SK-N-SH treated with all-trans-retinoic acid at 6 μM for 48 hours (cell line): Measurements from ENCODE around the gene SYNE4.

Experiments used
- ATAC-seq: fragments of 200-7000 bp; cut with Tn5 transposase; 3 replicates; pipeline ENCODE4 v1.9.1; 2020; ENCODE audit warnings: mild to moderate bottlenecking, moderate library complexity
- ARNTL ChIP-seq: fragments of 450-650 bp; formaldehyde crosslinking; IDR thresholded peaks from 2 replicates; pipeline ENCODE4 v1.5.0; 2020; ENCODE audit warnings: low read depth, mild to moderate bottlenecking, moderate library complexity, borderline replicate concordance
- BACH2 ChIP-seq: fragments of 250-450 bp; sonication (Bioruptor Pico); IDR thresholded peaks from 2 replicates; pipeline ENCODE4 v1.9.0; 2021; ENCODE audit warnings: mild to moderate bottlenecking, borderline replicate concordance
- CREB5 ChIP-seq: fragments of 250-450 bp; sonication (Bioruptor Pico); IDR thresholded peaks from 2 replicates; pipeline ENCODE4 v1.5.1; 2020; ENCODE audit warnings: low read depth, mild to moderate bottlenecking, moderate library complexity
- CSDC2 ChIP-seq: fragments of 250-450 bp; sonication (Bioruptor Pico); IDR thresholded peaks from 2 replicates; pipeline ENCODE4 v1.5.0; 2020; ENCODE audit warnings: mild to moderate bottlenecking, moderate library complexity
- ESRRG ChIP-seq: fragments of 250-450 bp; sonication (Bioruptor Pico); IDR thresholded peaks from 2 replicates; pipeline ENCODE4 v1.6.1; 2021; ENCODE audit warnings: mild to moderate bottlenecking
- ISL1 ChIP-seq: fragments of 250-450 bp; sonication (Bioruptor Pico); IDR thresholded peaks from 2 replicates; pipeline ENCODE4 v2.1.2; 2022; ENCODE audit warnings: mild to moderate bottlenecking, moderate library complexity
- OSR1 ChIP-seq: fragments of 250-450 bp; sonication (Bioruptor Pico); IDR thresholded peaks from 2 replicates; pipeline ENCODE4 v1.8.0; 2022; ENCODE audit warnings: moderate library complexity, mild to moderate bottlenecking, inconsistent platforms
- PATZ1 ChIP-seq: fragments of 250-450 bp; sonication (Bioruptor Pico); IDR thresholded peaks from 2 replicates; pipeline ENCODE4 v1.8.0; 2020; ENCODE audit warnings: mild to moderate bottlenecking, moderate library complexity, borderline replicate concordance
- POU6F1 ChIP-seq: fragments of 250-450 bp; sonication (Bioruptor Pico); IDR thresholded peaks from 2 replicates; pipeline ENCODE4 v1.8.0; 2021; ENCODE audit warnings: low read depth, mild to moderate bottlenecking, moderate library complexity, borderline replicate concordance
- PPARA ChIP-seq: fragments of 250-450 bp; sonication (Bioruptor Pico); IDR thresholded peaks from 2 replicates; pipeline ENCODE4 v1.5.0; 2020; ENCODE audit warnings: mild to moderate bottlenecking, borderline replicate concordance
- RARB ChIP-seq: fragments of 250-450 bp; sonication (Bioruptor Pico); IDR thresholded peaks from 2 replicates; pipeline ENCODE4 v1.8.0; 2021; ENCODE audit warnings: mild to moderate bottlenecking, moderate library complexity
- SNAI2 ChIP-seq: fragments of 250-450 bp; sonication (Bioruptor Pico); IDR thresholded peaks from 2 replicates; pipeline ENCODE4 v1.5.0; 2020; ENCODE audit warnings: mild to moderate bottlenecking, moderate library complexity
- TCF4 ChIP-seq: fragments of 250-450 bp; sonication (Bioruptor Pico); IDR thresholded peaks from 2 replicates; pipeline ENCODE4 v1.8.0; 2021; ENCODE audit warnings: mild to moderate bottlenecking, moderate library complexity, borderline replicate concordance
- TOX ChIP-seq: fragments of 250-450 bp; sonication (Bioruptor Pico); IDR thresholded peaks from 2 replicates; pipeline ENCODE4 v1.8.0; 2021; ENCODE audit warnings: mild to moderate bottlenecking, moderate library complexity, borderline replicate concordance
- TSHZ2 ChIP-seq: fragments of 250-450 bp; sonication (Bioruptor Pico); IDR thresholded peaks from 2 replicates; pipeline ENCODE4 v1.5.0; 2020; ENCODE audit warnings: mild to moderate bottlenecking, moderate library complexity
- ZC3H10 ChIP-seq: fragments of 250-450 bp; sonication (Bioruptor Pico); IDR thresholded peaks from 2 replicates; pipeline ENCODE4 v1.5.1; 2021; ENCODE audit warnings: mild to moderate bottlenecking, moderate library complexity
- ZFP3 ChIP-seq: fragments of 250-450 bp; sonication (Bioruptor Pico); IDR thresholded peaks from 2 replicates; pipeline ENCODE4 v1.5.0; 2020; ENCODE audit warnings: mild to moderate bottlenecking, moderate library complexity
- ZFP30 ChIP-seq: fragments of 450-650 bp; formaldehyde crosslinking; IDR thresholded peaks from 2 replicates; pipeline ENCODE4 v1.5.0; 2022; ENCODE audit warnings: mild to moderate bottlenecking, moderate library complexity
- ZNF565 ChIP-seq: fragments of 450-650 bp; formaldehyde crosslinking; conservative IDR thresholded peaks from 2 replicates; pipeline ENCODE4 v1.5.0; 2020; ENCODE audit warnings: low read depth, mild to moderate bottlenecking, moderate library complexity
- ZNF70 ChIP-seq: fragments of 450-650 bp; formaldehyde crosslinking; IDR thresholded peaks from 2 replicates; pipeline ENCODE4 v1.5.0; 2020; ENCODE audit warnings: mild to moderate bottlenecking, moderate library complexity
- ZNF8 ChIP-seq: fragments of 450-650 bp; formaldehyde crosslinking; IDR thresholded peaks from 2 replicates; pipeline ENCODE4 v1.5.0; 2020; ENCODE audit warnings: mild to moderate bottlenecking, moderate library complexity

Gene SYNE4

GRCh38 chr19:35973487-35973886 is 35.1 kb downstream of the SYNE4 start:
- no peak for ATAC-seq
- no peak for TF ChIP-seq TCF4 (CRISPR knock-in tag)
- TF ChIP-seq BACH2 (CRISPR knock-in tag), result no peak
- no peak for TF ChIP-seq ZNF8 (CRISPR knock-in tag)
- TF ChIP-seq TOX (CRISPR knock-in tag), result no peak
- no peak for TF ChIP-seq ZC3H10
- TF ChIP-seq ISL1 (CRISPR knock-in tag), result no peak
- no peak for TF ChIP-seq ZNF565 (CRISPR knock-in tag)
- TF ChIP-seq POU6F1 (CRISPR knock-in tag), result no peak

GRCh38 chr19:35966771-35967170 is 41.8 kb downstream of the SYNE4 start:
- ATAC-seq, result no peak
- TF ChIP-seq RARB (no peak), OSR1 (CRISPR knock-in tag) (no peak), ZFP3 (no peak), TCF4 (CRISPR knock-in tag) (no peak), BACH2 (CRISPR knock-in tag) (no peak), ARNTL (CRISPR knock-in tag) (no peak)
- TF ChIP-seq, all 23 proteins: peak for 0

GRCh38 chr19:35963514-35963913 is 45.1 kb downstream of the SYNE4 start:
- TF ChIP-seq CREB5 (no peak), TCF4 (CRISPR knock-in tag) (no peak), RARB (no peak), PPARA (no peak), TSHZ2 (CRISPR knock-in tag) (no peak), ESRRG (CRISPR knock-in tag) (no peak), ZFP30 (CRISPR knock-in tag) (no peak), POU6F1 (CRISPR knock-in tag) (no peak), ZC3H10 (no peak), TOX (CRISPR knock-in tag) (no peak), SNAI2 (CRISPR knock-in tag) (no peak), ZNF8 (CRISPR knock-in tag) (no peak)
- peak; percentile 49; the same call in 2 of the 3 replicates for ATAC-seq

- no peak for ATAC-seq
- TF ChIP-seq ARNTL (CRISPR knock-in tag) (no peak), PATZ1 (no peak), OSR1 (CRISPR knock-in tag) (no peak), POU6F1 (CRISPR knock-in tag) (no peak), ZC3H10 (no peak), CSDC2 (CRISPR knock-in tag) (no peak), ISL1 (CRISPR knock-in tag) (no peak), ESRRG (CRISPR knock-in tag) (no peak), SNAI2 (CRISPR knock-in tag) (no peak), ZFP3 (no peak), ZNF70 (CRISPR knock-in tag) (no peak), PPARA (no peak), ZFP30 (CRISPR knock-in tag) (no peak), BACH2 (CRISPR knock-in tag) (no peak), RARB (no peak)
These were observed 48.1 kb downstream of the SYNE4 start for GRCh38 chr19:35960432-35960972.
